NCI-H2196 (cell line): ENCODE measurements around the gene MRPS7.
A peak's percentile ranks its signal among the peaks of the same experiment; 100 is the strongest.
"Not testable (repeated sequence)": the region's sequence is repeated elsewhere in the genome, so short reads cannot be mapped to it uniquely, and the experiment has no call there.

Experiments used
- DNase-seq: peaks from one replicate; lab custom pipeline; 2025; ENCODE audit not compliant: unreplicated experiment; lab: John Stamatoyannopoulos, UW

The MRPS7 gene

DNA sequence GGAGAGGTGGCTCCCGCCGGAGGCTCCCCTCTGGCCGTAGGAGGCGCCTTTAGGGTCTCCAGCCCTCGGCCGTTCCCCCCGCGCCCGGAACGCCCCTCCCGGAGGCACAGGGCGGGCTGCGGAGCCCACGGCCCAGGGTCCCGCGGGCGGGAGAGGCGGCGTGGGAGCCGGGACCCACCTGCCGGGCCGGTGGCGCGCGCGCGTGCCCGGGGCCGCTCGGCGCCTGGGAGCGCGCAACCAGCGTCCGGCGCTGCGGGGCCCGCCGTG, 9.2 kb downstream of the MRPS7 start, which contains the start of gene MIF4GD:
TSS of gene MIF4GD (minus strand) at position 266 of the 267 bp plus-strand sequence. CDS start 1,036 bp downstream, outside the sequence.
- DNase-seq = no peak

DNA sequence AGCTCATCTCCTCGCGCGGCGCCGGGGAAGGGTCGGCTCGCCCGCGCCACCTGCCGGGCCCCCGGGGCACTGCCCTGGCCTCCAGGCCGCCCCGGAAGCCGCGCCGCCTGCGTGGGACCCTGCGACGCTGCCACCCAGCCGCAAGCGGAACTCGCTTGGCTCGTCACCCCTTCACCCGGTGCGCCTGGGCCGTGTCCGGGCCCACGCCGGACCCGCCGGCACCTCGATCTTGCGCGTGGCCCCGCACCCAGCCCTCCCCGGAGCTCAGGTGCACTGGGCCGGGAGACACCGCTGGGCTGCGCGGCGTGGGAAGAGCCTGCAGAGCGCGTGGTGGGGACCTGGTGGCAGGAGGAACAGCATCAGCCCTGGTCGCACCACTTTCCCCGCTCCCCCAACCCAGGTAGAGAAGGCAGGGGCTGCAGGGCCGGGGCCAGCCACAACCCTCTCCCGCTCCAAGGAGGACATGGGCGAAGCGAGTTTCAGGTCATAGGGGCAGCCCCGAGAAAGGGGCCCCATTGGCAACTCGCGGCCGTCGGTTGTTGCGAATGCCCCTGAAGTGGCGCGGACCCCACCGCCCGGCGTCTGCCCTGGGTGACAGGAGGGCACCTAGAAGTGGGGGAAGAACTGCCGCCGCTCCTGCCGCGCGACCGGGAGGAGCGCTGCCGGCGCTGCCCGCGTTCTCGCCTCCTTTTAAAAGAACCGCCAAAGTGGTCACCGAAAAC, 9.7 kb downstream of the MRPS7 start:
- DNase-seq = peak; percentile 90

DNA sequence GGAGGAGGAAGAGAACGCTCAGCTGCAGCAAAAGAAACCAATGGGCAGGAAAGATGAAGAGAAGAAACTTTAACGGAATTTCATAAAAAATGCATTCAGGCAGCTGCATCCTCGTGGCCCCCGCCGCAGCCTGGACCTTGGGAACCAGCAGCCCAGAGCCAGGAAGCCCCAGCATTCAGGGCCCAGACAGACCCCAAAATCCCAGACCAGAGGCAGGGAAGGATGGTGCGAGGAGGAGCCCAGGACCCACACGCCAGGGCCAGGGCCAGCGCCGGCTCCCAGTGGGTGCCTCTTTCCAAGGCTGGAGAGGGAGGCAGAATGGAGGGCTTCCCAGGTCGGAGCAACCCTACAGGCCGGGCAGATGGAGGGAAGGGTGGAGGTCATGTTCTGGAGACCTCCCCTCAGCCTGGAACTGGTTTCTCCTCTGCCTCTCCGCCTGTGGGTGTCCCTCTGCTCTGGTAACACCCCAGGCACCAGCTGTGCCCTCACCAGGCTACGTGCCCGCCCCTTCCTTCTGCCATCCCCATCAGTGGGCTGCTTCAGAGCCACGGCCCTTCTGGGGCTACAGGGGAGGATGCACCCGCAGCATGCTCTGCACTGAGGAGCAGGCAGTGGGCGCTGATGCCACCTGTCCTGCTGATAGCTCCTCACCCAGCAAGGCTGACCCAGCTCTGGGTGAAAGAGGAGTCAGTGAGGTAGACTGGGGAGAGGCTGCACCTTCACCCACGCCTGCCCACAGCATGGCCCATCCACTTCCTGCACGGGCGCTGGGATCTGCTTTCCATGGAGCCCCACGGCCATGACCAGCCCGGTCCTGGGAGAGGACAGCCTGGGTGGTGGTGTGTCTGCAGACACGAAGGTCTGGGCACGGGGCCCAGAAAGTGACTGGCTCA, 10.5 kb downstream of the MRPS7 start:
- DNase-seq = peak; percentile 41

DNA sequence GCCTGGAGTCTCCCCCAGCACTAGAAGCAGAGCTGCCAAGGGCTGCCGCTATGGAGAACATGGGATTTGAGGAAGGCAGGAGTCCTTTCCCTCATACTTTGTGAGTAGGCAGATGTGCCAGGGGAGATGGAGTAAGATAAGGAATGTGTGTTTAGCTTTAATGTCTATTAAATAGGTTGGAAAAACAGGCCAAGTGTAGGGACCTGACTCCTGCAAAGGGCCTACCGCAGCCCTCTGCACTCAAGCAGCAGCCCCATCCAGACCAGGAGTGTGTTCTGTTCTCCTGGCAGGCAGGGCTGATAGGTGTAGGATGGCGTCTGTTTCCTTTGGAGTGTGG, 11.1 kb downstream of the MRPS7 start:
- no peak for DNase-seq

DNA sequence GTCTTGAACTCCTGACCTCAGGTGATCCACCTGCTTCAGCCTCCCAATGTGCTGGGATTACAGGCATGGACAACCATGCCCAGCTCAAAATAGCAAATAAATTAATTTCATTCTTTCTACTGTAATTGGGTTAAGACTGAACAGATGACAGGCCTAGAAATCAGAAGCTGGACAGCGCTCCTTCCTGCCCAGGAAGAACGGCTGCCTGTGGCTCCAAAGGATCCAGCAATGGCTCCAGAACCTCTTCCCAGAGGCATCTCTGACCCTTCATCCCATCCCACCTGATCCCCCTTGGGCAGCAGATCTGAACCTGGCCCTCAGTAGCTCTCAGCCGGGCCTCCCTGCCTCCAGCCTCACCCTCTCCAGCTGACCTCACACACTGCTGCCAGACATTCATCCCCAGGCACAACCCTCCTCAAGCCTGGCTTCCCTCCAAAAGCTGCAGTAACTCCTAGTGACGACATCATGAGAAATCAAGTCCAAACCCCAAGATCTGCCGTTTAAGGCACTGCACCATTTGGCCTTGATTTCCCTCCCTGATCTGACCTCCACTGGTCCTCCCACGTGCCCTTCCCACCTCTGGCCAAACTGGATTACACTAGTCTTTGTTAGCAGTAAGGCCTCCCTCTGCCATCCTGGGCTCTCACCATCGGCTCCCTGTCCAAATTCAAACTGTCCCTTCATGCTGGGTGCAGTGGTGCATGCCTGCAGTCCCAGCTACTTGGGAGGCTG, 12.5 kb downstream of the MRPS7 start:
- DNase-seq = no peak

DNA sequence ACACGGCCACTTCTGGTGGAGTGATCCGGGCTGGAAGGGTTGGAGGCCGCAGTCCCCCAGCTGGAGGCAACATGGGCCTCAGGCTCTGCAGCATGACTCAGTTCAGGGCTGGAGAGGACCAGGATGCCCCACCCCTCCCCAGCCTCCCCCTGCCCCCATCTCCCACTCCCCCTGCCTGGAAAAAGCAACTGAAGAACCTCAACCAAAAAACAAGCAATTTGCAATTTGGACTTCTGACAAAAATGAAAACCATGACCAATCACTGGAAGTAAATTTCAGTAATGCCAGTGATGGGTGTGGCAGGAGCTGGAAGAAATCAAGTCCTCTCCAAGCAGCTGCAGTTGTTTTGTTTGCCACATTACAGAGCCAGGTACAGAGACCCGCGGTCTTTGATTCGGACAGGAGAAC, 16.0 kb downstream of the MRPS7 start:
- DNase-seq = no peak

DNA sequence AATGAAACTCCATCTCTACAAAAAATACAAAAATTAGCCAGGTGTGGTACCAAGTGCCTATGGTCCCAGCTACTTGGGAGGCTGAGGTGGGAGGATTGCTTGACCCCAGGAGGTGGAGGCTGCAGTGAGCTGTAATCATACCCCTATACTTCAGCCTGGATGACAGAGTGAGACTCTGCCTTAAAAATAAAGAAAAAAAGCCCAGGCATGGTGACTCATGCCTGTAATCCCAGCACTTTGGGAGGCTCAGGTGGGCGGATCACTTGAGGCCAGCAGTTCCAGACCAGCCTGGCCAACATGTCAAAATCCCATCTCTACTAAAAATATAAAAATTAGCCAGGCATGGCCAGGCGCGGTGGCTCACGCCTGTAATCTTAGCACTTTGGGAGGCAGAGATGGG, 18.5 kb downstream of the MRPS7 start:
- DNase-seq = not testable (repeated sequence)

DNA sequence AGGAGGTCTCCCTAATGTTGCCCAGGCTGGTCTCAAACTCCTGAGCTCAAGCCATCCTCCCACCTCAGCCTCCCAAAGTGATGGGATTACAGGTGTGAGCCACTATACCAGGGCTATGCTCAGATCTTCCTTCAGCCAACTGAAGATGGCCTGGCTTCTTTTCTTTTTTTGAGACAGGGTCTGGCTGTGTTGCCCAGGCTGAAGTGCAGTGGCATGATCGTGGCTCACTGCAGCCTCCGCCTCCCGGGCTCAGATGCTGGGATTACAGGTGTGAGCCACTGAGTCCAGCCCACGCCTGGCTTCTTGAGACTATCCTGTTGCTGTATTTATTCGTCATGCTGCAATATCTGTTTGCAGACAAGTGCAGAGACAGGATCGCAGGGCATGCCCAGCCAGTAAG, 23.4 kb downstream of the MRPS7 start:
- no peak for DNase-seq

DNA sequence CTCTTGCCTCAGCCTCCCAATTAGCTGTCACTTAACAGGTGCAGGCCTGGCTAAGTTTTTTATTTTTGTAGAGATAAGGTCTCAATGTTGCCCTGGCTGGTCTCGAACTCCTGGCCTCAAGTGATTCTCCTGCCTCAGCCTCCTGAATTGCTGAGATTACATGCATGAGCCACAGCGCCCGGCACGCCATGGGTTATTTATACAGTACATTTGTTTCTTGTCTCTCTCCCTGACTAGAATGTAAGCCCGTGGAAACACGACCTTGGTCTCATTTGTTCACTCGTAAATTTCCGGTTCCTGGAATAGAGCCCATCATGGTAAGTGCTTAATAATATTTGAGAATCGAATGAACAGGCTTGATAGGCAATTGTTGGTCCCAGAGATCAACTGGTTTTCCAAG, 25.5 kb downstream of the MRPS7 start:
- no peak for DNase-seq

DNA sequence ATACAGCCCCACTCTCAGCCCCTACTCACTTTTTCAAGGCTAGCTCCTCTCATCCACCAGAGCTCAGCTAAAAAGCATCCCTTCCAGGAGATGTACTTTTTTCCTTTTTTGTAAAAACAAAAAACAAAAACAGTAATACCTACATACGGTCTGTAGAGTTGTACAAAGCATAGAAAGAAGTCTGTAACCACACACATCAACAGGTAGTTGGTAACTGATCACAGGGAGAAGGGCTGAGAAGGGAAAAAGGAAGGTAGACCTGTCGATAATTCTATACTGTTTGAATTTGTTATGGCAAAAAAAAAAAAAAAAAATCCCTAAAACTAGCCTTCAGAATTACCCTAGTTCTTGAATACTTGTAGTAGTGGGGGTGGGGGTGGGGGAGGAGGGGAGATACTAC, 26.7 kb downstream of the MRPS7 start:
- DNase-seq = no peak

DNA sequence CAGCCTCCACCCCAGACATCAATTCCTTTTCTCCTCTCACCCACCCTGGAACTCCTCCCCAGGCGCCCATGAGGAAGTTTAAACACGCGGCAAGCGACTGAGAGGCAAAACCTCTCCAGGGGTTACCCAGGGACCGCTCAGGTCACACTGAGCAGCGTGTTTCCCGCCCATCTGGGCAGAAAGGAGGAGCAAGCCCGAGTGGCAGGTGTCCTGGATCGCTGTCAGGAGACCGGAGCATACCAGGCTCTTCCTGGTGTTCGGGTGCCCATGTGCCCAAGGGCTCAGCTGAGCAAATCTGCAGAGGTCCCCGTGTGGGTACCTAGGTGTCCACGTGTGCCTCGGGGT, 27.1 kb downstream of the MRPS7 start:
- peak; percentile 74 for DNase-seq

DNA sequence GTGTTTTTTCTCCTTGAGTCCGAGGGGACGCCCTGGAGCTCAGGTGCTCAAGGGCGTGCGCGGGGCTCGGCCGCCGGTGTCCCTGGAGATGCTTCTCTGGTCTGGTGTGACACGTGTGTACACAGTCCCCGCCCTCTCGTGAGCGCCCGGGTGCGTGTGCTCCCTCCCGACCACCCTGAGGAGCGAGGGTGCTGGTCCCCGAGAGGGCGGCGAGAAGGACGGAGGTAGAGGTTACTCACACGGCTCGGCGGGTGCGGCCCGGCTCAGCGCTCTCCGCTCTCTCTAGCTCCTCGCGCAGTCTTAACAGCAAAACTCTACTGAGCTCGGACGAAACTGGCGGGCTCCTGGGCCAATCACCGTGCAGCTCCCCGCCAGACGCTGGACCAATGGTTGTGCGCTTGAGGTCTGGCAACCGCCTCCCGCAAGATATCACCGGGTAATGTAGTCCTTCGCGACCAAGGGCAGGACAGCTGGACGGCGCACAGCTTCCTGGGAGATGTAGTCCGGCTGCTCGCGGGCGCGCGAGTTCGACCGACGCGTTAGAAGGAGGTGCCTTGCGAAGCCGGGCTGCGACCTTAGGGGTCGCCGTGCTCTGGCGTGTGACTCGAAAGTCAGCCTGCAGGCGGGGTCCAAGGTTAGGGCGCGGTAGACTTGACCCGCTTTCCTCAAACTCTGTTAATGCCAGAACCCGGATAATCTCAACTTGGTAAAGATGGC, 27.6 kb downstream of the MRPS7 start, which contains the start of gene SLC25A19:
TSS of gene SLC25A19 (minus strand) at position 319 of the 717 bp plus-strand sequence. CDS start 2,669 bp downstream, outside the sequence.
- peak; percentile 97 for DNase-seq

DNA sequence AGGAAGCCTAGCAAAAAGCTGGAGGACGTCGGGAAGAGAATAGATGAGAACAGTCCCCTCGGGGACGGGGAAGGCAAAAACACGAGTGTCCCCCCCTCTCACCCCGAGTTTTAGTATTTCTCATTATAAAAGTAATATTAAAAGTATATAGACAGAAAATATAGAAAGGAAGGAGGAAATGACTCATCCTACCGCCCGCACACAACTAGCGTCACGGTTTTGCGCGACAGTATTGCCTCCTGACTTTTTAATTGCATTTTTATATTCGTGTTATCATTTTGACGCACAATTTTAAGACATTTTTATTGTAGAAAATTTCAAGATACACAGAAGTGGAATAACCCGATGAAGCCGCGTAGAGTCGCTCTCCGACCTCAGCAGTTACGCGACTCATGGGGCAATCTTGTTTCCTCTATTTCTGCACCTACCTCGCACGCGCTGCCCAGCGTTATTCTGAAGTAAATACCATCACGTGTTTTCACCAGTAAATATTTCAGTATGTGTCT, 28.2 kb downstream of the MRPS7 start:
- peak; percentile 28 for DNase-seq

DNA sequence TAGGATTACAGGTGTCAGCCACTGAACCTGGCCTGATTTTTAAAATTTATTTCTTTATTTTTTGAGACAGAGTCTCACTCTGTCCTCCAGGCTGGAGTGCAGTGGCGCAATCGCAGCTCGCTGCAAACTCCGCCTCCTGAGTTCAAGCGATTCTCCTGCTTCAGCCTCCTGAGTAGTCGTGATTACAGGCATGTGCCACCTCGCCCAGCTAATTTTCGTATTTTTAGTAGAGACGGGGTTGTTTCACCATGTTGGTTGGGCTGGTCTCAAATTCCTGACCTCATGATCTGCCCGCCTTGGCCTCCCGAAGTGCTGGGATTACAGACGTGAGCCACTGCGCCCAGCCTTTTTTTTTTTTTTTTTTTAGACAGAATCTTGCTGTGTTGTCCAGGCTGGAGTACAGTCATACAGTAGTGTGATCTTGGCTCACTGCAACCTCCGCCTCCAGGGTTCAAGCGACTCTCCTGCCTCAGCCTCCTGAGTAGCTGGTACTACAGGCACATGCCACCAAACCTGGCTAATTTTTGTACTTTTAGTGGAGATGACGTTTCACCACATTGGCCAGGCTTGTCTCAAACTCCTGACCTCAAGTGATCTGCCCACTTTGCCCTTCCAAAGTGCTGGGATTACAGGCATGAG, 31.2 kb downstream of the MRPS7 start:
- not testable (repeated sequence) for DNase-seq

DNA sequence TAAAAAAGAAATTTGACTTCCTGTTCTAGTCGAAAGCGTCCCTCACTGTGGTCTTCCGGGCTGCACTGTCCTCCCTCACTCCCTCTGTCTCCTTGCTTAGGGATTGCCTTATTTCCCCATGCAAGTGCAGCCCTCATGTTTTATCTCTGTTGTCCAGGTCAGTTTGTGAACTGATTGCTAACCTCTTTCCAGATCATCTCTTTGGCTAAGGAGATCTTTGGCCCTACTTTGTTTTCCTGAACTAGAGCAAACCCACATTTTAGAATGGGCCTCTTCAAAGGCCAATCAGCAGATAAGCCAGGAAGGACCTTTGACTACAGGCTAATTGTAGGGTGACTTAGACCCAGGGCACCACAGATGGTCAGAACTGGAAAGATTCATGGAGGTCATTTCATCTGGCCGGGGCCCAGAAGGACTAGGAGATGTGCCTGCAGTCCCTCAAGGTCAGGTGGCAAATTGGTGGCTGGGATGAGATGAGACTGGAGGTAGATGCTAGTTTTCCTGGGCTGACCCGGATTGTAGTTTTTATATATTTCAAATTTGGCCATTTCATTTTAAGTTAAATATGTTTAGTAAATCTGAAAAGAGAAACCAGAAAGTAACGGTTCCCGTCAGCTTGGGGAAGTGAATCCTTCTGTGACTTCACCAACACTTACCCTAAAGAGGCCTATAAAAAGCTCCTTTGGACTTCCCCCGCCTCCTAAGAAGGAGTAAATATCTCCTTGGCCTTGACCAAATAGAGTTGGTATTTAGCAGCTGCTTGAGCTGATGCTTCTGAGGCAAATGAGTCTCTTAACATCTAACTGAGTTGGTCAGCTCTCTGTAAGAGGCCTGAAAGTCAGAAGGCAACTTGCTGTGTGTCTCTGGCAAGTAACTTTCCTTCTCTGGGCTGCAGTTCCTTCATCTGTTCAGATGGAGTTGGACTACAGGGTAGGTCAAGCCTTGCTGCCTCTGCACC, 33.8 kb downstream of the MRPS7 start:
- no peak for DNase-seq

DNA sequence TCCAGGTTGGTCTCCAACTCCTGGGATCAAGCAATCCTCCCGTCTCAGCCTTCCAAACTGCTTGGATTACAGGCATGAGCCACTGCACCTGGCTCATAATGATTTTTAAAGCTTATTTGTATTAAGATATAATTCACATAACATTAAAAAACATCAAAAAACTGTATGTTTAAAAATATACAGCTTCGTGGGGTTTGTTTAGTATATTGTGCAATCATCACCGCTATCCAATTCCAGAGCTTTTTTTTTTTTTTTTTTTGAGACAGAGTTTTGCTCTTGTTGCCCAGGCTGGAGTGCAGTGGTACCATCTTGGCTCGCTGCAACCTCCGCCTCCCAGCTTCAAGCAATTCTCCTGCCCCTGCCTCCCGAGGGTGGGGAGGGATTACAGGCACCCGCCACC, 38.6 kb downstream of the MRPS7 start:
- DNase-seq = no peak

DNA sequence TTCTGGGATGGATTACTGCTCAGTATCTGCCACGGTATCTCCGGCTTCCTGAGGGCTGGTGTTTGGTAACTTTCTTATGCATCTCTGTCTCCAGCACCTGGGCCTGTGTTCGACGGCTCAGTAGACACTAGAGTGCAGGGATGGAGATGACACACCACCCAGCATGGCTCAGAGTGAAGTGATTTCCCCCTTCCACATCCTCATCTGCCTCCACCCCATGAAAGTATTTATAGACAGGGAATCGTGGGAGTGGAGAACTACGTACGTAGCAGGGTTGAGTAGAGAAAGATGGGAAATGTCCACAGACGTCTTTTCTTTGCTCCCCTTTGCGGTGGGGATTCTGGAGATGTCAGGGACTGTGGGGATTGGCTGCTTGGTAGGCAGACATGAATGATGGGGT, 39.4 kb downstream of the MRPS7 start:
- DNase-seq = no peak

DNA sequence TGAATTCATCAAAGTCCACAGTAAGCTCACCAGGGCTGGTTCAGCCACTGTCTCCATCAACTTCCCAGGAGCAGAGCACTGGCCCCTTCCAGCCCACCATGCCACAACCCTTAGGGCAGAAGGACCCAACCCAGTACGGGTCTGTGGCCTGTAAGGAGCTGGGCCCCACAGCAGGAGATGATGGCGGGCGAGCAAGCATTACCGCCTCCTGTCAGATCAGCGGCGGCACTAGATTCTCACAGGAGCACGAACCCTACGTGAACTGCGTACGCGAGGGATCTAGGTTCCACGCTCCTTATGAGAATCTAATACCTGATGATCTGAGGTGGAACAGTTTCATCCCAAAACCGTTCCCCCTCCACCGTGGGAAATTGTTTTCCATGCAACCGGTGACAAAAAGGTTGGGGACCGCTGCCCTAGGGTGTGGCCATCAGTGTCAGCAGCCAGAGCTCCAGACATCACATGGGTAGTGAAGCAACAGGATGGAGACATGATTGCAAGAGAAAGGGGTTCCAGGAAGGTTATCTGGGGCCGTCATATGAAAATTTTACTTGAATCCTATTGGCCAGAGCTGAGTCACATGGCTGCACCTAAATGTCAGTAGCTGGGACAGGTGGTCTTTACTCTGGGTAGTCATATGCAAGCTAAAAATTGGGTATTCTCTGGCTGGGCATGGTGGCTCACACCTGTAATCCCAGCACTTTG, 40.0 kb downstream of the MRPS7 start:
- no peak for DNase-seq
